BJ (cell line): ENCODE results near the gene SLC23A3. TPM values are rescaled to one million over a fixed set of nuclear protein-coding genes. Genes with fewer than 3 reads are reported as not detected.

Experiments used
- CTCF ChIA-PET: fragments of 350-600 bp; formaldehyde crosslinking; extraction: SDS; loops from one replicate; lab custom pipeline; 2021; ENCODE audit warnings: antibody characterized with exemption, inconsistent platforms; lab: Yijun Ruan, JAX
- POLR2A ChIA-PET: fragments of 300-600 bp; sonication (Branson Sonifier 250); formaldehyde crosslinking; extraction: SDS; loops from one replicate; lab custom pipeline; 2021; ENCODE audit warnings: antibody characterized with exemption; lab: Charles Lee
- DNase-seq: peaks from one replicate; pipeline ENCODE4 v3.0.0-alpha.2; 2011; ENCODE audit warnings: low read depth
- H3K27me3 ChIP-seq: 2 replicates; pipeline ENCODE4 v1.6.0; 2011; ENCODE audit warnings: low read length; ENCODE audit not compliant: control insufficient read depth, insufficient read depth
- H3K36me3 ChIP-seq: 2 replicates; pipeline ENCODE4 v1.5.1; 2011; ENCODE audit warnings: low read length; ENCODE audit not compliant: control insufficient read depth, insufficient read depth
- H3K4me3 ChIP-seq: 2 replicates; pipeline ENCODE4 v1.5.1; 2011; ENCODE audit warnings: low read depth, mild to moderate bottlenecking, control low read depth, low read length
- polyA plus RNA-seq: library from polyadenylated mRNA; depleted of rRNA; stranded (reverse); fragments of >200 nt; gene quantifications from 2 replicates; pipeline ENCODE4 v1.2.3, GENCODE V29; 2011
- TF ChIP-seq, protein P1 (sequence below): IDR thresholded peaks from 2 replicates; pipeline ENCODE4 v1.5.1; 2011; ENCODE audit warnings: low read depth, mild to moderate bottlenecking, control low read depth, inconsistent platforms, low read length, moderate library complexity; ENCODE audit not compliant: insufficient read depth

SLC23A3 gene
- polyA plus RNA-seq, 1 experiment: 1.3 TPM

DNA sequence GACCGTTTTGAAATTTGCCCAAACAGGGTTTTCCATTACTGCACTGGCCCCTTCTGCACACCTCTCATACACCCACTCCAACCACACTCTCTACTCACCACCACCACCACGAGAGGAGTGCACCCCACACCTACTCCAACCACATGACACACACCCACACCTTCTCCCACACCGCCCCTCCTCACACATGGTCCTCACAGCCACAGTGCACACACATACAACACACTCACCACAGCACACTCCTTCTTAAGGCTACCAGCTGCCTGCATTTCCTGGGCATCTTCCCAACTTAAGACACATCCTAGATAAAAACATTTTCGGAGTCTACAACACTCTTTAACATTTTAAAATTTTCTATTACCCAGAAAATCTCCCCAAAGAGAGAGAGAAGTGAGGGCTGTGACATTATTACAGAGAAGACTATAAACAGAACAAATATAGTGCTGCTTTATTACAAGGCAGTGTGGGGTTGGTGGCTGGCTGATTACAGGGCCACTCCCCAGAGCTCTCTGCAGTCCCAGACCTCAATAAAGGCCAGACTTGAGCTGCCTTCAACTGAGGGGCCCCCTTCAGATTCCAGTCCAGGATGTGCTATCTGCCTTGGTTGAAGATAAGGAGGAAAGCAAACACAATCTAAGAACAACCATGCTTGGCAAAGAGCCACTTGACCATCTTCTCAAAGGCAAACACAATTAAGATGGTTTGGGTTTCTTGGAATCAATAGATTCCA lies 45.3 kb downstream of the SLC23A3 start:
- Histone ChIP-seq H3K4me3 (no peak overlapping the region), H3K36me3 (no peaks in the 10 kb centered on the region), H3K27me3 (no peaks in the 10 kb centered on the region)
- POLR2A ChIA-PET: no interaction called here
- TF ChIP-seq, protein P1, sequence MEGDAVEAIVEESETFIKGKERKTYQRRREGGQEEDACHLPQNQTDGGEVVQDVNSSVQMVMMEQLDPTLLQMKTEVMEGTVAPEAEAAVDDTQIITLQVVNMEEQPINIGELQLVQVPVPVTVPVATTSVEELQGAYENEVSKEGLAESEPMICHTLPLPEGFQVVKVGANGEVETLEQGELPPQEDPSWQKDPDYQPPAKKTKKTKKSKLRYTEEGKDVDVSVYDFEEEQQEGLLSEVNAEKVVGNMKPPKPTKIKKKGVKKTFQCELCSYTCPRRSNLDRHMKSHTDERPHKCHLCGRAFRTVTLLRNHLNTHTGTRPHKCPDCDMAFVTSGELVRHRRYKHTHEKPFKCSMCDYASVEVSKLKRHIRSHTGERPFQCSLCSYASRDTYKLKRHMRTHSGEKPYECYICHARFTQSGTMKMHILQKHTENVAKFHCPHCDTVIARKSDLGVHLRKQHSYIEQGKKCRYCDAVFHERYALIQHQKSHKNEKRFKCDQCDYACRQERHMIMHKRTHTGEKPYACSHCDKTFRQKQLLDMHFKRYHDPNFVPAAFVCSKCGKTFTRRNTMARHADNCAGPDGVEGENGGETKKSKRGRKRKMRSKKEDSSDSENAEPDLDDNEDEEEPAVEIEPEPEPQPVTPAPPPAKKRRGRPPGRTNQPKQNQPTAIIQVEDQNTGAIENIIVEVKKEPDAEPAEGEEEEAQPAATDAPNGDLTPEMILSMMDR: no peak
- no peak for DNase-seq
- CTCF ChIA-PET: interaction anchor here (1.0 to 12.0 kb wide), 10 partner anchors 8 to 145 kb away, joined by 3 to 168 read pairs (median 6); partner anchors contain the start of gene IHH

DNA sequence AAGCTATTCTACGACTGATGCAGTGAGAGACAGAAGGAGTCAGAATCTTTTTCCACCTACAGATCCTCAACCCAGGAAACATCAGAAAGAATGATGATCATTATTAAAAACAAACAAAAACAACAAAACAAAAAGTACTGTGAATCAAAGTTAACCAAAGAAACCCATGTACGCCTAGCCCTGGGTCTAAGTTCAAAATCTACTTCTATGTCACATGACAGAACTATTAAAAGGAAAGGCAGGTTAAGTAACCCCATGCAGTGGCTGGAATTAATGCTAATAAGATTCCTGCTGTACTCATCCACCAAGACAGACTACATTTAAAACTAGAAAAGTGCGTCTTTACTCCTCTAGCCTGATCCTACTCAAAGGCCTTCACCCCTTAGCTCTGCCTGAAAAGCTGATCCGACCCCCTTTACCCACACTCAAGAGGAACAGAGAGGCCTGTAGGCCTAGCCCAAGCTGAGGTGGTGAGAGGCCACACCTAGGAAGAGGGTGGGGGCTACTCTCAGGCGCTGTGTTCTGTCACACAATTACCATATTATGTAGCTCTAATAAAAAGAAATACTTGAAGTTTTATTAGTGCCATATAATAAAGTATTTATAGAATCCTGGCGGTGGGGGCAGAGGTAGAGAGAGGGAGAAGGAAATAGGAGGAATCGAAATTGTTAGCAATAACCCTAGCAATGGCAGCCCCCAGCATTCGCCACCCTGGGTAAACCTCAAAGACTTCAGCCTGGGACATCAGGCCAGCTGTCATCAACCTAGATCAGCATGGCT lies 46.3 kb downstream of the SLC23A3 start:
- DNase-seq: no peak
- no peaks in the 10 kb centered on the region for H3K27me3 ChIP-seq
- POLR2A ChIA-PET: no interaction called here
- TF ChIP-seq, protein P1: no peak
- H3K4me3 ChIP-seq: no peak overlapping the region
- CTCF ChIA-PET: interaction anchor here (1.0 to 12.0 kb wide), 13 partner anchors 9 to 127 kb away, joined by 3 to 168 read pairs (median 4); partner anchors contain the start of gene IHH
- H3K36me3 ChIP-seq: no peaks in the 10 kb centered on the region

DNA sequence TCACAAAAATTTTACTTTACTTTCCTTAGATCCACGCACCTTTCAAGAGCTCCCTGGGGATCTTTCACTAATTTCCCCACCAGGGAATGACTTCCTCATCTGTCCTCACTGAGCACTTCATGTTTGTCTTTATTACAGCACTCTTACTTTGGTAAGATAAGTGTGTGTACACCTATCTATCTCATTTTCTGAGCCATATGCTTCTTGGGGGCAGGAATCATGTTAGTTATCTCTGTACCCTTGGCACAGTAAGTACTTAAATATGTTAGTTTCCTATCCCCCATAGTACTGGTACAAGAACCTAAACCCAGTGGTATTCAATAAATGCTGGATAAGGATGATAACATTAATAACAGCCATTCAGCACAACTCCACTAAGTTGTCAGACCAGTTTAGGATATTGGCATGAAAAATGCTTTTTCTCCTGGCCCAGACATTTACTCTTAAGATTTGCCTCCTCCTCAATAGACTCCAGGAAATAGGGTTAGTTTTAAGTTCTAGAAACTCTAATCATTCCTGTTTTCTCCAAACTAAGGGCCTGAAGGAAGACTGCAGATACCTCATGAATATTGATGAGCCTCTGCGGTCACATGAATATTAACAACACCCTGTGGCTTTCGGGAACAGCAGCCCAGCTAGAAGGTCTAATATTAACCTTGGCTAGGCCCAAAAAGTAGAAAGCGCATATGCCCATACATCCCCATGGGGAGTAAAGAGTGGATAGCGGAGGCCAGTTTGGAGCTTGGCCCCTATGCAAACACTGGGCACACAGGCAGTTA lies 47.4 kb downstream of the SLC23A3 start:
- Histone ChIP-seq H3K27me3 (no peaks in the 10 kb centered on the region), H3K36me3 (no peaks in the 10 kb centered on the region), H3K4me3 (no peak overlapping the region)
- CTCF ChIA-PET: interaction anchor here (1.0 to 12.0 kb wide), 12 partner anchors 13 to 104 kb away, joined by 3 to 168 read pairs (median 4); partner anchors contain the start of gene IHH
- TF ChIP-seq, protein P1: no peak
- DNase-seq: no peak
- POLR2A ChIA-PET: no interaction called here

DNA sequence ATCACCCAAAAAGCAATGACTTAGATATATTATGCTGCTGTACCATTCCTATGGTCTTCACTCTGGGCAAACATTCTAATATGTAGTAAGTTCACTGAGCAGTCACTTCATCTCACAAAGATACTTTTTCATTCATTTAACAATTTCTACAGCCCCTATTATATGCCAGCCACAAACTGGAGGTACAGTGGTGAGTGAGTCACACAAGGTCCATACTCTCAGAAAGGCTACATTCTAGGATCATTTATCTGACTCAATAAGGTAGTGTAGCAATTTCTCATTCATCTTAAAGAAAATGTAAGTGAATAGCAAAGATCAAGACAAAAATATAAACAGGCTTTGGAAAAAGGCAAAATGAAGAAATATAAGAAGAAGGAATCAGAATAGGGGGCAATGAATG lies 49.7 kb downstream of the SLC23A3 start:
- no peaks in the 10 kb centered on the region for H3K27me3 ChIP-seq
- no peaks in the 10 kb centered on the region for H3K36me3 ChIP-seq
- no peak for DNase-seq
- TF ChIP-seq, protein P1: no peak
- POLR2A ChIA-PET: no interaction called here
- CTCF ChIA-PET: interaction anchor here (0.6 to 12.0 kb wide), 38 partner anchors 10 to 244 kb away, joined by 3 to 168 read pairs (median 6); partner anchors contain the start of genes CFAP65, IHH and ZFAND2B
- no peak overlapping the region for H3K4me3 ChIP-seq
